Measurements from ENCODE around the gene DAZAP1.

- TF ChIP-seq, protein P1, sequence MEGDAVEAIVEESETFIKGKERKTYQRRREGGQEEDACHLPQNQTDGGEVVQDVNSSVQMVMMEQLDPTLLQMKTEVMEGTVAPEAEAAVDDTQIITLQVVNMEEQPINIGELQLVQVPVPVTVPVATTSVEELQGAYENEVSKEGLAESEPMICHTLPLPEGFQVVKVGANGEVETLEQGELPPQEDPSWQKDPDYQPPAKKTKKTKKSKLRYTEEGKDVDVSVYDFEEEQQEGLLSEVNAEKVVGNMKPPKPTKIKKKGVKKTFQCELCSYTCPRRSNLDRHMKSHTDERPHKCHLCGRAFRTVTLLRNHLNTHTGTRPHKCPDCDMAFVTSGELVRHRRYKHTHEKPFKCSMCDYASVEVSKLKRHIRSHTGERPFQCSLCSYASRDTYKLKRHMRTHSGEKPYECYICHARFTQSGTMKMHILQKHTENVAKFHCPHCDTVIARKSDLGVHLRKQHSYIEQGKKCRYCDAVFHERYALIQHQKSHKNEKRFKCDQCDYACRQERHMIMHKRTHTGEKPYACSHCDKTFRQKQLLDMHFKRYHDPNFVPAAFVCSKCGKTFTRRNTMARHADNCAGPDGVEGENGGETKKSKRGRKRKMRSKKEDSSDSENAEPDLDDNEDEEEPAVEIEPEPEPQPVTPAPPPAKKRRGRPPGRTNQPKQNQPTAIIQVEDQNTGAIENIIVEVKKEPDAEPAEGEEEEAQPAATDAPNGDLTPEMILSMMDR (IDR thresholded peaks at IDR 0.05 in 4 of 5, conservative IDR thresholded peaks at IDR 0.05 in 1 of 5), result no peak
- TF ChIP-seq POLR2A (IDR thresholded peaks at IDR 0.05), result no peak
These were observed 27.2 kb downstream of the DAZAP1 start for GRCh38 chr19:1434577-1435060.

Measured in gastrocnemius medialis (tissue), 4 donors.